HG03039 (cell line): ENCODE data around the gene CHEK2.
"Not testable (repeated sequence)": the region's sequence is repeated elsewhere in the genome, so short reads cannot be mapped to it uniquely, and the experiment has no call there.

Source experiments
- ATAC-seq: cut with Tn5 transposase; IDR thresholded peaks from one replicate; pipeline ENCODE4 v1.9.1; 2021; ENCODE audit warnings: mild to moderate bottlenecking, moderate library complexity; ENCODE audit not compliant: unreplicated experiment

The CHEK2 gene

GRCh38 chr22:28693041-28693760 lies 48.4 kb downstream of the CHEK2 start:
- ATAC-seq, result not testable (repeated sequence)

- not testable (repeated sequence) for ATAC-seq
Observed at GRCh38 chr22:28689796-28690195, 51.8 kb downstream of the CHEK2 start.

GRCh38 chr22:28682966-28683365 lies 58.7 kb downstream of the CHEK2 start:
- ATAC-seq, result not testable (repeated sequence)

GRCh38 chr22:28680813-28681490 lies 60.7 kb downstream of the CHEK2 start:
- ATAC-seq, result not testable (repeated sequence)

GRCh38 chr22:28679611-28680287 lies 61.9 kb downstream of the CHEK2 start, which contains the start of gene TTC28:
Gene TTC28, minus strand, starts transcription at chr22:28679840. Its CDS starts 117 bp downstream, at chr22:28679723.
- not testable (repeated sequence) for ATAC-seq

- ATAC-seq, result not testable (repeated sequence)
Observed at GRCh38 chr22:28678778-28679610, 62.6 kb downstream of the CHEK2 start.

GRCh38 chr22:28678170-28678569 lies 63.5 kb downstream of the CHEK2 start:
- ATAC-seq, result not testable (repeated sequence)

- no peak for ATAC-seq
Observed at GRCh38 chr22:28674121-28674563, 67.5 kb downstream of the CHEK2 start.

GRCh38 chr22:28670756-28671155 lies 70.9 kb downstream of the CHEK2 start:
- ATAC-seq, result no peak

- no peak for ATAC-seq
Observed at GRCh38 chr22:28670161-28670560, 71.5 kb downstream of the CHEK2 start.

GRCh38 chr22:28669387-28669786 lies 72.2 kb downstream of the CHEK2 start:
- no peak for ATAC-seq

- not testable (repeated sequence) for ATAC-seq
Observed at GRCh38 chr22:28663569-28663942, 78.1 kb downstream of the CHEK2 start.

GRCh38 chr22:28658448-28658847 lies 83.2 kb downstream of the CHEK2 start:
- ATAC-seq, result no peak

GRCh38 chr22:28656181-28656580 lies 85.4 kb downstream of the CHEK2 start:
- no peak for ATAC-seq

- no peak for ATAC-seq
Observed at GRCh38 chr22:28650463-28650862, 91.2 kb downstream of the CHEK2 start.

- ATAC-seq, result no peak
Observed at GRCh38 chr22:28648792-28649191, 92.8 kb downstream of the CHEK2 start.

- ATAC-seq, result no peak
Observed at GRCh38 chr22:28647216-28647615, 94.4 kb downstream of the CHEK2 start.

GRCh38 chr22:28639321-28639720 lies 102.3 kb downstream of the CHEK2 start:
- ATAC-seq, result no peak
